Spleen (tissue), 11 donors: ENCODE measurements around the gene SLC2A10. TPM values are rescaled to one million over a fixed set of nuclear protein-coding genes. Genes with fewer than 3 reads are reported as not detected.

ENCODE experiments used
- DNase-seq: peaks from one replicate; pipeline ENCODE4 v3.0.0-alpha.2; 2020
- H3K27ac ChIP-seq, 8 donors: fragments of 200-600 bp; sonication (generic) in 7 of 8; 1 replicate in 4 of 8; 2 replicates in 4 of 8; pipeline versions ENCODE4 v1.5.0 to v1.8.0; 2016 to 2021; ENCODE audit warnings: inconsistent platforms in 4 of 8, mild to moderate bottlenecking in 4 of 8, moderate library complexity in 1 of 8
- H3K27me3 ChIP-seq, 7 donors: fragments of 200-600 bp; sonication (generic) in 6 of 7; replicated peaks in 1 of 7; 1 replicate in 4 of 7; 2 replicates in 3 of 7; pipeline versions ENCODE4 v1.5.0 to v1.8.0; 2016 to 2021; ENCODE audit warnings: inconsistent platforms in 3 of 7, mild to moderate bottlenecking in 1 of 7
- H3K36me3 ChIP-seq, 6 donors: fragments of 200-600 bp; sonication (generic) in 5 of 6; 1 replicate in 4 of 6; 2 replicates in 2 of 6; pipeline versions ENCODE4 v1.5.0 to v1.8.0; 2016 to 2021; ENCODE audit warnings: inconsistent platforms in 2 of 6
- H3K4me1 ChIP-seq, 6 donors: fragments of 200-600 bp; sonication (generic) in 5 of 6; 1 replicate in 3 of 6; 2 replicates in 3 of 6; pipeline versions ENCODE4 v1.5.0 to v1.8.0; 2016 to 2021; ENCODE audit warnings: inconsistent platforms in 3 of 6
- H3K4me3 ChIP-seq, 8 donors: fragments of 200-600 bp; sonication (generic) in 7 of 8; 1 replicate in 4 of 8; 2 replicates in 4 of 8; pipeline versions ENCODE4 v1.5.0 to v1.8.0; 2016 to 2021; ENCODE audit warnings: inconsistent platforms in 4 of 8, mild to moderate bottlenecking in 4 of 8, moderate library complexity in 2 of 8
- H3K9me3 ChIP-seq, 8 donors: fragments of 200-600 bp; sonication (generic) in 7 of 8; 1 replicate in 4 of 8; 2 replicates in 4 of 8; pipeline versions ENCODE4 v1.5.0 to v1.8.0; 2016 to 2021; ENCODE audit warnings: inconsistent platforms in 4 of 8
- CTCF ChIP-seq, 11 experiments: fragments of 200-600 bp in 7 of 11; fragments of 450-650 bp in 4 of 11; sonication (generic) in 4 of 11; IDR thresholded peaks in 8 of 11; conservative IDR thresholded peaks in 3 of 11; 1 replicate in 7 of 11; 2 replicates in 4 of 11; pipeline versions ENCODE4 v1.4.0 to v1.8.0; 2016 to 2021; ENCODE audit warnings: antibody characterized with exemption in 11 of 11, inconsistent platforms in 4 of 11, mild to moderate bottlenecking in 1 of 11
- POLR2A ChIP-seq, 3 donors: fragments of 450-650 bp; IDR thresholded peaks; one replicate each; pipeline ENCODE4 v1.5.1; 2017; ENCODE audit warnings: antibody characterized with exemption in 3 of 3, mild to moderate bottlenecking in 1 of 3
- POLR2AphosphoS5 ChIP-seq, 3 donors: sonication (generic); formaldehyde crosslinking; IDR thresholded peaks; one replicate each; pipeline ENCODE4 v1.5.1; 2017; ENCODE audit warnings: antibody characterized with exemption in 3 of 3
- WGBS, 5 donors: extraction: QIAGEN DNeasy Blood & Tissue Kit in 3 of 5; methylation state at CpG; one replicate each; pipeline versions ENCODE4 v1.1.5 to v1.1.7; 2013 to 2018; 5-methylcytosine and 5-hydroxymethylcytosine counted together
- intact Hi-C: fragments of 100-400 bp; cut with DNase I; formaldehyde crosslinking; loops from one replicate; pipeline ENCODE4 v1.15.0; 2023; ENCODE audit warnings: low total_unique reads
- polyA plus RNA-seq, 3 donors: library from polyadenylated mRNA; stranded (reverse); fragments of 200-250 nt; gene quantifications; one replicate each; pipeline ENCODE4 v1.2.1, GENCODE V29; 2013
- total RNA-seq, 7 donors: library from RNA; depleted of rRNA in 3 of 7; stranded (reverse); fragments of >200 nt in 3 of 7; fragmentation: NEBNext Ultra II Directional in 4 of 7; extraction: Animal tissue kit (Norgen Biotek cat#: 25700) in 4 of 7; gene quantifications; one replicate each; pipeline versions ENCODE4 v1.1.0 to v1.2.1, GENCODE V29; 2016 to 2021
- donor health status: healthy with polysubstance abuse.
- donor health status: DM: no; HTN: no; CAD: no; lungs with moderate emphysema.
- donor health status: DM: no; HTN: no; CAD: no.
- donor health status: Bipolar disorder and iron deficiency.
- donor health status: healthy.
- donor health status: DM: no; HTN: no; CAD: no.
- donor health status: DM: yes; HTN: yes; CAD: no.

Gene SLC2A10
- total and polyA plus RNA-seq, 10 donors, result 1.9 to 7.3 (median 2.9) TPM

GRCh38 chr20:46725186-46726165 is 16.0 kb downstream of the SLC2A10 start:
- no peak for TF ChIP-seq POLR2AphosphoS5 (IDR thresholded peaks at IDR 0.05)
- TF ChIP-seq CTCF (IDR thresholded peaks at IDR 0.05 in 8 of 11, conservative IDR thresholded peaks at IDR 0.05 in 3 of 11), result no peak
- TF ChIP-seq POLR2A (IDR thresholded peaks at IDR 0.05), result no peak
- intact Hi-C loops, result no loop called here
- WGBS, 5 donors, result 86 to 97% (median 93%) methylated on average over 11 to 27 of the region's 27 CpGs
- Histone ChIP-seq H3K27ac (no peak overlapping the region), H3K9me3 (peaks cover 0 to 19% (median 10%) of the 10 kb centered on the region in 8 donors), H3K36me3 (peaks cover 0 to 7% (median 0%) of the 10 kb centered on the region in 6 donors), H3K4me1 (no peaks in the 10 kb centered on the region), H3K27me3 (no peaks in the 10 kb centered on the region), H3K4me3 (no peak overlapping the region)
- DNase-seq, result no peak

GRCh38 chr20:46731770-46732169 is 22.3 kb downstream of the SLC2A10 start:
- Histone ChIP-seq H3K4me1 (no peaks in the 10 kb centered on the region), H3K27me3 (peaks cover 0 to 17% (median 0%) of the 10 kb centered on the region in 7 donors), H3K4me3 (no peak overlapping the region), H3K9me3 (no peaks in the 10 kb centered on the region), H3K27ac (no peak overlapping the region), H3K36me3 (no peaks in the 10 kb centered on the region)
- TF ChIP-seq POLR2A (IDR thresholded peaks at IDR 0.05) (no peak), POLR2AphosphoS5 (IDR thresholded peaks at IDR 0.05) (no peak), CTCF (IDR thresholded peaks at IDR 0.05 in 8 of 11, conservative IDR thresholded peaks at IDR 0.05 in 3 of 11) (no peak)
- intact Hi-C loops, result no loop called here
- WGBS, 5 donors, result 79 to 85% (median 81%) methylated on average over 4 of the region's 4 CpGs
- no peak for DNase-seq

- WGBS, 5 donors, result 92 to 98% (median 95%) methylated on average over 2 of the region's 2 CpGs
- Histone ChIP-seq H3K4me1 (no peaks in the 10 kb centered on the region), H3K36me3 (no peaks in the 10 kb centered on the region), H3K27me3 (peaks cover 0 to 30% (median 0%) of the 10 kb centered on the region in 7 donors), H3K4me3 (no peak overlapping the region), H3K27ac (no peak overlapping the region), H3K9me3 (peaks cover 0 to 5% (median 2%) of the 10 kb centered on the region in 8 donors)
- no peak for DNase-seq
- TF ChIP-seq CTCF (IDR thresholded peaks at IDR 0.05 in 8 of 11, conservative IDR thresholded peaks at IDR 0.05 in 3 of 11), result no peak
- no peak for TF ChIP-seq POLR2A (IDR thresholded peaks at IDR 0.05)
- TF ChIP-seq POLR2AphosphoS5 (IDR thresholded peaks at IDR 0.05), result no peak
- intact Hi-C loops, result no loop called here
Observed at GRCh38 chr20:46735436-46735835, 26.0 kb downstream of the SLC2A10 start.
